K562 (cell line): ENCODE results near the gene CENPA. TPM values are rescaled to one million over a fixed set of nuclear protein-coding genes. Genes with fewer than 3 reads are reported as not detected.

ENCODE experiments used
- ARID2 ChIP-seq: fragments of 450-650 bp; IDR thresholded peaks from 2 replicates; pipeline ENCODE4 v1.6.1; 2017; ENCODE audit warnings: antibody characterized with exemption, mild to moderate bottlenecking
- CC2D1A ChIP-seq: fragments of 450-650 bp; IDR thresholded peaks from 2 replicates; pipeline ENCODE4 v1.6.1; 2017; ENCODE audit warnings: mild to moderate bottlenecking
- COPS2 ChIP-seq: fragments of 450-650 bp; conservative IDR thresholded peaks from 2 replicates; pipeline ENCODE4 v1.6.1; 2016; ENCODE audit warnings: mild to moderate bottlenecking, moderate library complexity
- JUNB ChIP-seq: fragments of 450-650 bp; formaldehyde crosslinking; conservative IDR thresholded peaks from 2 replicates; pipeline ENCODE4 v1.4.0; 2020; ENCODE audit warnings: mild to moderate bottlenecking
- LEF1 ChIP-seq: fragments of 450-650 bp; IDR thresholded peaks from 2 replicates; pipeline ENCODE4 v1.6.1; 2016; ENCODE audit warnings: mild to moderate bottlenecking
- MGA ChIP-seq: fragments of 450-650 bp; IDR thresholded peaks from 2 replicates; pipeline ENCODE4 v1.6.1; 2016; ENCODE audit warnings: mild to moderate bottlenecking, moderate library complexity
- MYC ChIP-seq, 2 experiments: fragments of 250-450 bp in 1 of 2; sonication (Bioruptor Pico) in 1 of 2; IDR thresholded peaks; 2 replicates each; pipeline versions ENCODE4 v1.5.1 to v1.6.1; 2012 to 2021; ENCODE audit warnings: low read depth in 2 of 2, borderline replicate concordance in 1 of 2, improper control_type of control experiment in 1 of 2, low read length in 1 of 2, mild to moderate bottlenecking in 1 of 2, moderate library complexity in 1 of 2
- POLR3A ChIP-seq: IDR thresholded peaks from 2 replicates; pipeline ENCODE4 v1.6.1; 2011; ENCODE audit warnings: borderline replicate concordance, mild to moderate bottlenecking, moderate library complexity; ENCODE audit not compliant: insufficient read length, insufficient read depth; ENCODE audit errors: extremely low read depth
- SP2 ChIP-seq: IDR thresholded peaks from 2 replicates; pipeline ENCODE4 v1.6.1; 2011; ENCODE audit warnings: mild to moderate bottlenecking, low read depth, low read length, moderate library complexity; ENCODE audit not compliant: poor library complexity, severe bottlenecking; ENCODE audit errors: extremely low read depth
- ZNF175 ChIP-seq: fragments of 200-800 bp; sonication (Bioruptor generic); IDR thresholded peaks from 2 replicates; pipeline ENCODE4 v1.6.1; 2016; ENCODE audit warnings: low read depth, mild to moderate bottlenecking, missing genetic modification characterization, missing compliant biosample characterization
- ZNF668 ChIP-seq: fragments of 250-450 bp; sonication (Bioruptor Pico); IDR thresholded peaks from 2 replicates; pipeline ENCODE4 v1.8.0; 2022; ENCODE audit warnings: mild to moderate bottlenecking, inconsistent platforms
- polyA plus RNA-seq, 8 experiments: library from polyadenylated mRNA; depleted of rRNA in 4 of 8; stranded (reverse) in 5 of 8; unstranded in 3 of 8; fragments of >200 nt; fragmentation: Nextera tagmentation in 2 of 8; fragmentation: Illumina TruSeq in 1 of 8; extraction: Ambion mirVana in 2 of 8; extraction: Trizol in 1 of 8; gene quantifications; 2 replicates each; pipeline versions ENCODE4 v1.2.1 to v1.2.3, GENCODE V29; 2011 to 2014; ENCODE audit warnings: inconsistent platforms in 1 of 8, missing spikeins in 1 of 8
- total RNA-seq, 7 experiments: library from RNA; depleted of rRNA in 6 of 7; stranded (reverse); fragments of >200 nt in 6 of 7; fragmentation: Illumina TruSeq in 2 of 7; extraction: Trizol in 2 of 7; gene quantifications; 2 replicates each; pipeline versions ENCODE4 v1.2.1 to v1.2.3, GENCODE V29; 2011 to 2021; ENCODE audit warnings: low replicate concordance in 1 of 7

The CENPA gene
- total and polyA plus RNA-seq, 9 of the 15 experiments (the other 6 are each of a cell fraction or from before 2014, with no cell fraction given): 11.3 to 61.7 (median 44.7) TPM

GRCh38 chr2:26757873-26758789, 27.7 kb upstream of the CENPA start (continued):
- no peak for TF ChIP-seq COPS2
- peak; percentile 67 for TF ChIP-seq MGA
- no peak for TF ChIP-seq SP2
- no peak for TF ChIP-seq ARID2
- peak; percentile 3; the same call in 1 of the 2 replicates for TF ChIP-seq ZNF668 (CRISPR knock-in tag)
- 0 out of 2 replicates have a peak, but pooled peaks have one; percentile 31 for TF ChIP-seq JUNB (CRISPR knock-in tag)
- peak; percentile 86; the same call in 1 of the 2 replicates for TF ChIP-seq LEF1
- TF ChIP-seq CC2D1A: no peak
- TF ChIP-seq MYC (IDR thresholded peaks at IDR 0.05; ENCODE audit: low read depth, low read length): peak; percentile 79
- TF ChIP-seq MYC (CRISPR knock-in tag; IDR thresholded peaks at IDR 0.05; ENCODE audit: borderline replicate concordance, low read depth): no peak; the same call in 1 of the 2 replicates
- peak; percentile 97 for TF ChIP-seq ZNF175
- no peak for TF ChIP-seq POLR3A
